ELF-1 (cell line): ENCODE data around the gene SMIM36.
"Not testable (repeated sequence)": the region's sequence is repeated elsewhere in the genome, so short reads cannot be mapped to it uniquely, and the experiment has no call there.

ENCODE experiments used
- DNase-seq: peaks from one replicate; pipeline ENCODE4 v3.0.0-alpha.2; 2016; ENCODE audit warnings: low read depth, low spot score

The SMIM36 gene

GRCh38 chr17:55510986-55511721 lies at the start of gene SMIM36:
Gene SMIM36, minus strand, starts transcription at chr17:55511452.
- DNase-seq, result no peak

GRCh38 chr17:55555772-55556171 lies 44.5 kb upstream of the SMIM36 start:
- no peak for DNase-seq

GRCh38 chr17:55549140-55549539 lies 37.9 kb upstream of the SMIM36 start:
- peak; percentile 15 for DNase-seq

- no peak for DNase-seq
Observed at GRCh38 chr17:55546991-55547664, 35.9 kb upstream of the SMIM36 start.

GRCh38 chr17:55546481-55546880 lies 35.2 kb upstream of the SMIM36 start:
- DNase-seq, result no peak

- no peak for DNase-seq
Observed at GRCh38 chr17:55545806-55546205, 34.6 kb upstream of the SMIM36 start.

GRCh38 chr17:55543709-55544108 lies 32.5 kb upstream of the SMIM36 start:
- DNase-seq, result no peak

GRCh38 chr17:55540414-55541091 lies 29.3 kb upstream of the SMIM36 start:
- DNase-seq, result no peak

- DNase-seq, result no peak
Observed at GRCh38 chr17:55536205-55536604, 25.0 kb upstream of the SMIM36 start.

- DNase-seq, result no peak
Observed at GRCh38 chr17:55533608-55534007, 22.4 kb upstream of the SMIM36 start.

GRCh38 chr17:55532670-55533069 lies 21.4 kb upstream of the SMIM36 start:
- DNase-seq, result no peak

- DNase-seq, result no peak
Observed at GRCh38 chr17:55531053-55531728, 19.9 kb upstream of the SMIM36 start.

- no peak for DNase-seq
Observed at GRCh38 chr17:55530064-55530463, 18.8 kb upstream of the SMIM36 start.

- DNase-seq, result peak; percentile 44
Observed at GRCh38 chr17:55527540-55528118, 16.4 kb upstream of the SMIM36 start.

GRCh38 chr17:55524440-55525220 lies 13.4 kb upstream of the SMIM36 start:
- DNase-seq, result no peak

- not testable (repeated sequence) for DNase-seq
Observed at GRCh38 chr17:55523032-55523431, 11.8 kb upstream of the SMIM36 start.

- no peak for DNase-seq
Observed at GRCh38 chr17:55521186-55521585, 9.9 kb upstream of the SMIM36 start.

GRCh38 chr17:55520402-55520801 lies 9.2 kb upstream of the SMIM36 start:
- DNase-seq, result no peak

- DNase-seq, result no peak
Observed at GRCh38 chr17:55518510-55518909, 7.3 kb upstream of the SMIM36 start.

GRCh38 chr17:55513885-55514590 lies 2.8 kb upstream of the SMIM36 start:
- DNase-seq, result peak; percentile 79
